Right lobe of liver (tissue), 4 donors: Measurements from ENCODE around the gene ICAM3.

Experiments used
- POLR2A ChIP-seq: fragments of 450-650 bp; IDR thresholded peaks from one replicate; pipeline ENCODE4 v1.6.1; 2017; ENCODE audit warnings: antibody characterized with exemption, mild to moderate bottlenecking
- TF ChIP-seq, protein P1 (sequence below), 4 donors: fragments of 200-600 bp in 3 of 4; fragments of 450-650 bp in 1 of 4; IDR thresholded peaks; one replicate each; pipeline versions ENCODE4 v1.5.1 to v1.8.0; 2016 to 2022; ENCODE audit warnings: antibody characterized with exemption in 4 of 4, mild to moderate bottlenecking in 2 of 4
- donor health status: DM: no; HTN: no; CAD: no.
- donor health status: DM: no; HTN: no; CAD: no.
- donor health status: DM: no; HTN: yes; CAD: no.

DNA sequence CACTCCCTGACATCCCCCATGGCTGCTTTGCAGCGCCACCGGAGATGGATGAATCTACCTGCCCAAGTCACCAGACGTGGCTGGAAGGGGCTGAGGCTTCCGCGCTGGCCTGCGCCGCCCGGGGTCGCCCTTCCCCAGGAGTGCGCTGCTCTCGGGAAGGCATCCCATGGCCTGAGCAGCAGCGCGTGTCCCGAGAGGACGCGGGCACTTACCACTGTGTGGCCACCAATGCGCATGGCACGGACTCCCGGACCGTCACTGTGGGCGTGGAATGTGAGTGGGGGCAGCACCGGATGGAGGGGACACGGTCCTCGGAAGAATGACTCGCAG is 45.1 kb downstream of the ICAM3 start:
- TF ChIP-seq, protein P1, sequence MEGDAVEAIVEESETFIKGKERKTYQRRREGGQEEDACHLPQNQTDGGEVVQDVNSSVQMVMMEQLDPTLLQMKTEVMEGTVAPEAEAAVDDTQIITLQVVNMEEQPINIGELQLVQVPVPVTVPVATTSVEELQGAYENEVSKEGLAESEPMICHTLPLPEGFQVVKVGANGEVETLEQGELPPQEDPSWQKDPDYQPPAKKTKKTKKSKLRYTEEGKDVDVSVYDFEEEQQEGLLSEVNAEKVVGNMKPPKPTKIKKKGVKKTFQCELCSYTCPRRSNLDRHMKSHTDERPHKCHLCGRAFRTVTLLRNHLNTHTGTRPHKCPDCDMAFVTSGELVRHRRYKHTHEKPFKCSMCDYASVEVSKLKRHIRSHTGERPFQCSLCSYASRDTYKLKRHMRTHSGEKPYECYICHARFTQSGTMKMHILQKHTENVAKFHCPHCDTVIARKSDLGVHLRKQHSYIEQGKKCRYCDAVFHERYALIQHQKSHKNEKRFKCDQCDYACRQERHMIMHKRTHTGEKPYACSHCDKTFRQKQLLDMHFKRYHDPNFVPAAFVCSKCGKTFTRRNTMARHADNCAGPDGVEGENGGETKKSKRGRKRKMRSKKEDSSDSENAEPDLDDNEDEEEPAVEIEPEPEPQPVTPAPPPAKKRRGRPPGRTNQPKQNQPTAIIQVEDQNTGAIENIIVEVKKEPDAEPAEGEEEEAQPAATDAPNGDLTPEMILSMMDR (IDR thresholded peaks at IDR 0.05), result peak in 1 of 4 donors; percentile 8
- no peak for TF ChIP-seq POLR2A
